GM18870 (cell line): ENCODE measurements around the gene ARHGAP23.
"Not testable (repeated sequence)": the region's sequence is repeated elsewhere in the genome, so short reads cannot be mapped to it uniquely, and the experiment has no call there.

Source experiments
- ATAC-seq: cut with Tn5 transposase; IDR thresholded peaks from one replicate; pipeline ENCODE4 v1.9.1; 2021; ENCODE audit warnings: moderate library complexity; ENCODE audit not compliant: unreplicated experiment

ARHGAP23 gene

DNA sequence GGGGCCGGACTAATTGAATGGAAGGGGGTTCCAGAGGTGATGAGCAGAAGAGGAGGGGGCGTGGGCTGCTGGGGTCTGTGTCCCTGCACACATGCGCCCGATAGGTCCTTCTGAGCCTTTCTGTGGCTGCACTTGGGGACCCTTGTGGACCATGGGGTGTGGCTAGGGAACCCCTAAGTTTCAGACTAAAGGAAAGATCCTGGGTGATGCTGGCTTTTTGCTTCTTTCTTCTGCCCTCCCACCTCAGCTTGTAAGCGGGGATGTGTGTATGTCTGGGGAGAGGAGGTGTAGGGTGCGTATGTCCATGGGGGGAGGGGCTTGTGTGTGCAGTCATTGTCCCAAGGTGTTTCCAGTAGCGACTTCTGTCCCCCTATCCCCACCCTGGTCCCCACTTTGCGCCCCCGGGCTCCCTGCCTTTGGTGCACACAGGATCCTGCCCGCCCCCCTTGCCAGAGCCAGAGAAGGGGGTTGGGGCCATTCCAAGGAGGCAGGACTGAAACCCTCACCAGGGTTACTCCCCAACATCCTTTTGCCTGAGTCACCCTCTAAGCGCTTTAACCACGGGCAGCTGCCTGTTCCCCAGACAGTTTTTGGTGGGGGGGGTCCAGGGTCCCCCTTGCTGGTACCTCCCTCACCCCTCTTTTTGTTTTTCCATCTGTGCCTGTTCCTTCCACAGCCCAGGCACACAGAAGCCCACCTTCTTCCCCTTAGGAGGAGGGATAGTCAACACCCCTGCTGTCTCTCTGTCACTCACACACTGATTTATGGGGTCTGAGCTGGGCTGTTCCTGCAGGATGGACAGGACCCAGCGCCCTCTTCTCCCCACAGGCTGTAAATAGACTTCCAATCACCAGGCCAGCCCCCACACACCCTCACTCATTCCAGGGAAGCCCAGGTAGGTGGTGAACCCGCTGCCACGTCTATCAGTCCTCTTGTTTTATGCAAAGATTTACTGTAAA is 83.2 kb downstream of the ARHGAP23 start:
- ATAC-seq = no peak

DNA sequence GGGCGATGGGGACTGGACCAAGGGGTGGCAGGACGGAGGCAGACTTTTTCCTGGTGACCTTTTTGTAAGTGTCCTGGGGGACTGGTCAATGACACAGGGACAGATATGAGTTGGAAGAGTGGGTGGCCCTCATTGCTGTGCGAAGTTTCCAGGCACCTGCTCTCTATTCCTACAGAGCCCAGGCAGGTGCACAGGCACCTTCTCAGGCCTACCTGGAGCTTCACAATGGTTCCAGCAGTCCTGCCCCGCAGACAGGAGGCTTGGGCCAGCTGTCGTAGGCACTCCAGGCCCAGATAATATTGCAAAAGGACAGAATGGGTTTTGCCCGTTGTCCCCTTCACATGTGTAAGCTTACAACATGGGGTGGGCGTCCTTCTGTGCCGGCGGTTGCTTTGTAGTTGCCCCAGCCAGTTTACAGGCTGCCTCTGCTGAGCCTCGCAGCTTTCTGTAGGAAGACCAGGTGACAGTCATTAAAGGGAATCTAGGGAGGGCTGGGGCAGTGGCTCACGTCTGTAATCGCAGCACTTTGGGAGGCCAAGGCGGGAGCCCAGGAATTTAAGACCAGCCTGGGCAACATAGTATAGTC is 84.3 kb downstream of the ARHGAP23 start:
- ATAC-seq = no peak

DNA sequence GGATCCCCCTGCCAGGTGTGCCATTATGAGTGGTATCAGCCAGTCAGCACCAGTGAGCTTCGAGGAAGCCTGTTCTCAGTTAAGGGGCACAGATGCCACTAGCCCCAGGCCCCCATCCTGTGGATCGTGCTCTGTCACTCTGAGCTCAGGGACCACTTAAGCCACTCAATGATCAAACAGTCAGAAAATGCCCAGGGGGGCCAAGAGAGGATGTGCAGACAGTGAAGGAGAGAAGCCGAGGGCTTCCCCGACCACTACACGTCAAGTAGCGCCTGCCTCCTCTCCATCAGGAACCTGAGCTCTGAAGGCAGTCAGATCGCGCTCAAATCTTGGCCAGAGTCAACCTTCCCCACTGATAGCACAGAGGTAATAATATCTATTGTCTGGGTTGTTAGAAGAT is 98.3 kb downstream of the ARHGAP23 start:
- ATAC-seq = not testable (repeated sequence)

DNA sequence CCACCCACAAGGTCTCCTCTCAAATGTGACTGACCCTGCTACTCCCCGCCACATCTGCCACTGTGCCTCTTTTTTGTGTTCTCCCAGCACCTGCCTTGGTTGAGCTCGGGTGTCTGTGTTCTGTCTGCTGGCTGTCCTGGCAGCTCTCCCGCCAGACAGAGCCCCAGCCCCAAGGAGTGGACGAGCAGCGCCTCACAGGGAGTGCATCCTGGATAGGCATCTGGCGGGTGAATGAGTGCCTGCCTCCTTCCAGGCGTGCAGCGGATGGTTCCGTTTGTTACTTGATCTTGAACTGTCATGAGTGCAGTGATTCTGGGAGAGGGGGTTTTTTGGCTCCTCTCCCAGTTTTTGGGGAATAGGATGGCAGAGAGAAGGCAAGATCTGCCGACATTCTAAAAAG is 99.9 kb downstream of the ARHGAP23 start:
- ATAC-seq = not testable (repeated sequence)

DNA sequence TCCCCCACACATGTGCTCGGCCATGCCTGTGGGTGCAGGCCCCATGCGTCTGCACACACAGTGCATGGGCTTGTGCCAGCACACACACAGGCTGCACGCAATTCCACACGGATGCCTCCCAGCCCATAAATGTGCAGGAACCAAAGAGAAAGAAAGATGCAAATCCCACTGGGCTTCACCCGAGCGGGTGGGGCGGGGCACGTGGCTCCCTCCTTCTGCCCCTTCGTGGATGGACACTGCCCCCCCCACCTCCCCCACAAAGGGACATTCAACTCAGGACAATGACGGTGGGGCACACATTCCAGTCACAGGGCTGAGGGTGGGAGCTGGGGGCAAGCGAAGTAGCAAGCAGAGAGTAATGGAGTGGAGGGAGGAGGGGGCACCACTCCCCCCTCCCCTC is 102.6 kb downstream of the ARHGAP23 start:
- ATAC-seq = not testable (repeated sequence)

DNA sequence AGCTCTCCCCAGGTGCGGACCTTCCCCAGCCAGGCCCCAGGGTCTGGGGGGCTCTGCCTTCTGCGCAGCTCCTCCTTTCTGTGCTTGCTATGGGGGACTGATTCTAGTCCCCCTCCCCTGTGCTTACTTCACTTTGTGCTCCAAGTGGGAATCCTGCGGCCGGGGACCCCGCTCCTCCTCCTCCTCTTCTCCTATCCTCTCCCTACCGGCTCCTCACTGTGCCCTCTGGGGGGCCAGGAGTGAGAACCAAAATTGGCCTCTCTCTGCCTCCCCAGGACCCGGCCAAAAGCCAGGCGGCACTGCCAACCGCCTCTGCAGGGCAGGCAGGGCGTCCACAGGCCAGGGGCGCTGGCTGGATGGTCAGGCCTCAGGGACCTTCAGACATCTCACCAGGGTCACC is 103.5 kb downstream of the ARHGAP23 start:
- not testable (repeated sequence) for ATAC-seq

DNA sequence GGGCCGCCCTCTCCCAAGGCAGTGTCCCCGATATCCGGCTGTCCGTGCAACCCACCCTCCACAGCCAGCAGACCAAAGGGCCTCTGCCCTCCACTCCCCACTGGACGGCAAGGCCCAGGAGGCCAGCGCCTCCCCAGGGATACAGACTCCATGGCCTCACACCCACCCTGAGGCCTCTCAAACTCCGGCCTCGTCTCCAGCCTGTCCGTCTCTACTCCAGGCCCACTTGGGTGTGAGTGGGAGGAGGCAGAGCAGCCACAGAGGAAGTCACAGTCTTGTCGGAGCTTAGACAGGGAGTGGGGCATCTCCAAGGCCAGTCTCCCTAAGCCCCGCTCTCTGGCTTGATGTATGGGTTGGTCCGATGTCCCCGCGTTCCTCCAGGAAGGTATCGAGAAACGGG is 104.2 kb downstream of the ARHGAP23 start:
- ATAC-seq = no peak

DNA sequence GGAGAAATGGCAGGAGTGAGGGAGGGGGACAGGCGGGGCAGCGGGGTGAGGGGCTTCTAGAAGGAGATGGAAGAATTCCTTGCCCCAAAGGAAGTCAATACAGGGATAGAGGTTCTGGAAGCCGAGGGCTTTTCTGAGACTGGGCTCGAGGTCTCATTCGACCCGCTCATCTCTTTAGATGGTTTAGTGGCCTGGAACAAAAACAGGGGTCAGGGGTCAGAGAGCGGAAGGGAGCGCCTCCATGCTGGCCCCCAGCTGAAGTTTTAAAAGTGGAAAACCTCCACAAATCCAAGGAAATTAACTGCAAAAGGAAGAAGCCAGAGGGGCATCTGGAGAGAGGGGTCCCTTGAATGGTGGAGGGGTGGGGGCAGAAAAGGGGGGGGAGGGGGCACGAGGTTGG is 105.0 kb downstream of the ARHGAP23 start:
- no peak for ATAC-seq

DNA sequence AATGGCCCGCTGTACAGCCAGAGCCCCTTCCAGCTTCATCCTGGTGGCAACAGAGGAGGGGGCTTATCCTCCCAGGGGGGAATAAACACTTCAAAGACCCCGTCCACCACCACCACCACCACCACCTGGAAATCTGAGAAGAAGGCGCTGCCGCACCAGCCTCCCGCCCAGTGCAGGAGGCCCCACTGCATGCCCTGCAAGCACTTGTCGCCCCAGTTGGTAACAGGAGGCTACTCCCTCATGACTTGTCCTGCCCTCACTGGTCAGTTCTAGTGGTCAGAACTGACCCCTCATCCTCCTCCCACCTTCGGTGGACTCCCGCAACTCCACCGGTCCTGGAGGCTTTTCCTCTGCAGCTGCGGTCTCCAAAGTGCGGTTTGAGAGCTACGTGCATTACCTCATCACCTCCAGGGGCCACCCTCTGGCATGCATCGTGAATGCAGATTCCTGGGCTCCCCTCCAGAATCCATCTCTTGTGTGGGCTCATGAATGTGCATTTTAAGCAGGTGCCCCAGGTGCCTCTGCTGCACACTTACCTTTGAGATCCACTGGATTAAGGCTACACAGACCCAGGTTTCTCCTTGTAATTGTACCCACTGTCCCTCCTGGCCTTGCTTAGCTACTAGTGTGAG is 105.7 kb downstream of the ARHGAP23 start:
- ATAC-seq = no peak

DNA sequence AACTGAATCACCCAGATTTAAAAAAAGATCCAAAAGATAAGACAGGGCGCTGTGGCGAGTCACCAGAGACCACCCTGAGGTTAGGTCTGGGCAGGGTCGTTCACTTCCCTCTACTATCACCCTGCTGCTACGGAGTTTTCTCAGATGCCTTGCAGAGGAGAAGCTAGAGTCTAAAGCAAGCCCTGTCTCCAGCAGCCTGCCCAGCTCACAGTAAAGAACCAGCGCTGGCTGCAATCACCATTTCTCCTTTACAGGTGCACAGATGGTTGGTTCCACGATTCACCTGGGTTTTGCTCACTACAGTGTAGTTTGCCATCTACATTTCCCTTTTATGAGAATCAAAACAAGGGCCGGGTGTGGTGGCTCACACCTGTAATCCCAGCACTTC is 106.2 kb downstream of the ARHGAP23 start:
- ATAC-seq = no peak

DNA sequence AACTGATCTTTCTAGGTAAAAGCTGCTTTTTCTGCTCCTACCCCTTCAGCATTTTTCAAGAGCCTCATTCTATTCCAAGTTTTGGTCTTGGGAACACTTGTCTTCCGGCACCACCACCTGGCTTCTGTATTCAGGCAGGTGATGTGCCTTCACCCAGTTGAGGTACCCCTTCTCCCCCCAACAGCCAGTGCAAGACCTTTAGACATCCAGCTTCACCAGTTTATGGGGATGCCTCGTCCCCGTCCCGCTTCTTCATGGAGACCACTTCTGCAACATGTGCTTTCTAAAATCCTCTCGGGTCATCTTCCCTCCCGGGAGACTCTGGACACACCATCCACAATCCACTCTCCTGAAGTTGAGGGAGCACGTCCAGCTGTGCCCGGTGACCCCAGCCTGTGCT is 107.6 kb downstream of the ARHGAP23 start:
- ATAC-seq = no peak

DNA sequence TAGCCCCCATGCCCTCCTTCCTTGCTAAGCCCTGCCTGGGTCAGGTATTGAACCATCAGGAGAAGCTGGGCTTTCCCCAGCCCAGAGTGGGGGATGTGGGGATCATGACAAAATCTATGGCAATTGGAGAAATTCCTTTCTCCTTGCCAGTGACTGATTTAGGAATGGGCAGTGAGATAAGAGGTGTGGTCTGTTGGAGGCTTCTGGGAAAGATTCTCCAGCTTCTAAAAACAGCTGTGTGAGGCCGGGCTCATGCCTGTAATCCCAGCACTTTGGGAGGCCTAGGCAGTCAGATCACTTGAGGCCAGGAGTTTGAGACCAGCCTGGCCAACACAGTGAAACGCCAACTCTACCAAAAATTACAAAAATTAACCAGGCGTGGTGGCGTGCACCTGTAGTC is 108.4 kb downstream of the ARHGAP23 start:
- no peak for ATAC-seq

DNA sequence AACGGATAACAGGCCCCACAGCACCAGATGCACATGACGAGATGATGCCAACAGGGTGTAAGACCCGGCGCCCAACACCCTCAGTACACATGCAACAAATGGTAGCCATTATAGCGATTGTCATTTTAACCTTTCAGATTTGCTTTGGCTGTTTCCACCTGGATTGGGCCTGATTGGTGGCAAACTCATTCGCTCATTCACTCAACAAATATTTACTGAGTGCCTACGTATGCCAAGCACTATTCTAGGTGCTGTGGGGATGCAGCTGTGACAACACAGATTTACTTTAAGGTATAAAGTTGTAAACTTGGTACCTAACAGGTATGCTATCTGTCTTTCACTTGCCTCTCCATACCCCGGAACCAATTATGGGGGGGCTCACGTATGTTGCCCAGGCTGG is 110.6 kb downstream of the ARHGAP23 start:
- no peak for ATAC-seq

DNA sequence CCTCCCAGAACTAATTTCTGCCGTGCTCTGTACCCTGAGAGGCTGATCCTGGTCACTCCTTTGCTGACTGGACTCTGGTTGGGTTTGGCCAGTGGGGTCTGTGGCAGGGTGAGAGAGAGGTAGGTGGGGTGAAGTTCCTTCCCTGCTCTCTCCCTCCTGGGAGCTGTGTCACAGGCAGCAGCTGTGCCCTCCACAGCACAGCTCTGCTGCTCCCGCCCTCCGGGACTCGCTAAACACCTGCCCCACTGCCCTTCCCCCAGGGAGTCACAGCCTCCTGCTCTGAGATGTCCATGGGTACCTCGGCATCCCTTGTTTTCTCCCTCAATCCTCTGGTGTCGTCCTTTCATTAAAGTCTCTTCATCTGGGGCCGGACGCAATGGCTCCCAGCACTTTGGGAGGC is 111.1 kb downstream of the ARHGAP23 start:
- ATAC-seq = no peak

DNA sequence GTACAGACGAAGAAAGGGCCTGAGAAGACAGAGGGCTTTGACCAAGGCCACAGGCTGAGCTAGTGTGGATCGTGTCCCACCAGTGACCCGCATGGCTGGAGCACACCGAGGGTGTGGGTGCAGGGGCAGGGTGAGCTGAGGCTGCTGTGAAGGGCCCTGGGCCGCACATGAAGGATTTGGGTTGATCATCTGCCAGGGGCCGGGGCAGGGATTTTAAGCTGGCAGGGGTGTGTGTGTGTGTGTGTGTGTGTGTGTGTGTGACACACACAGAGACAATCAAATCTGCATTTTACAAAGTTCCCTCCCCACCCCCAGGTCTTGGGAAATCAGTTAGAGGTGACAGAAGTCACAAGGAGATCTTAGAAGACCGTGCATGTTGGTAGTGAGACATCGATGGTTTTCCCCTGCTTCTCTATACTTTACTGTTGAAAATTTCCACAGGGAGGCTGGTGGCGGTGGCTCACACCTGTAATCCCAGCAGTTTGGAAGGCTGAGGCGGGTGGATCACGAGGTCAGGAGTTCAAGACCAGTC is 112.3 kb downstream of the ARHGAP23 start:
- ATAC-seq = no peak

DNA sequence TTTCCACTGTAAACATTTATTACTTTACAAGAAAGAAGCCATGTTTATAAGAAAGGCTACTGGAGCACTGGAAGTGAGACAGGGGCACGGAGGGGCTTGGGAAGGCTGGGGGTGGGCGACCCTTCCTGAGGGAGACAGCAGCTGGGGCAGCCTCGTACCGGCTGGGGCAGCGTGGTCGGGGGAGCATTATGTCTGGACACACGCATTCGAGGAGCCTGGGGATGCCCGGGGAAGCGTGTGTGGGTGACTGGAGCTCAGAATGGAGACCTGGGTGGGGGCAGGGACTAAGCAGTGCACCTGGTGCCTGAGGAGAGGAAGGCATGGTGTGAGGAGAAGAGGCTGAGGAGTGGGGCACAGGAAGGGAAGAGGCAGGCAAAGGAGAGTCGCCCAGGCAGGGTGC is 113.0 kb downstream of the ARHGAP23 start:
- ATAC-seq = no peak

DNA sequence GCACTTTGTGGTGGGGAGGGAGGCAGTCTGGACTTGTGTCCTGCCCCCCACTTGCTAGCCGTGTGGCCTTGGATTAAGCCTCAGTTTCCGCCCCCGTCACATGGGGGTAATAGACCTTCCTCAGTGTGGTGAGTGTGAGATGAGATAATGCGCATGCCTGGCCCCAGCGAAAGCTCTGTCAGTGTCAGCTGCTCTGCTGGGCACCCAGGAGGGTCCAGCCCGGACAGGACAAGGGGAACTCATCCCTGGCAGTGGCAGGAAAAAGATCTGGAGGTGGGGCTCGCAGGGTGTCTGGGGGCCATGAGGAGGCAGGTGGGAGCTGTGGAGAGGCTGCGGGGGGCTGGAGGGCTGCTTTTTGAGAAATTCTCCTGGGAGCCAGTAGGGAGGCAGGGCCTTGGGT is 114.0 kb downstream of the ARHGAP23 start:
- no peak for ATAC-seq

DNA sequence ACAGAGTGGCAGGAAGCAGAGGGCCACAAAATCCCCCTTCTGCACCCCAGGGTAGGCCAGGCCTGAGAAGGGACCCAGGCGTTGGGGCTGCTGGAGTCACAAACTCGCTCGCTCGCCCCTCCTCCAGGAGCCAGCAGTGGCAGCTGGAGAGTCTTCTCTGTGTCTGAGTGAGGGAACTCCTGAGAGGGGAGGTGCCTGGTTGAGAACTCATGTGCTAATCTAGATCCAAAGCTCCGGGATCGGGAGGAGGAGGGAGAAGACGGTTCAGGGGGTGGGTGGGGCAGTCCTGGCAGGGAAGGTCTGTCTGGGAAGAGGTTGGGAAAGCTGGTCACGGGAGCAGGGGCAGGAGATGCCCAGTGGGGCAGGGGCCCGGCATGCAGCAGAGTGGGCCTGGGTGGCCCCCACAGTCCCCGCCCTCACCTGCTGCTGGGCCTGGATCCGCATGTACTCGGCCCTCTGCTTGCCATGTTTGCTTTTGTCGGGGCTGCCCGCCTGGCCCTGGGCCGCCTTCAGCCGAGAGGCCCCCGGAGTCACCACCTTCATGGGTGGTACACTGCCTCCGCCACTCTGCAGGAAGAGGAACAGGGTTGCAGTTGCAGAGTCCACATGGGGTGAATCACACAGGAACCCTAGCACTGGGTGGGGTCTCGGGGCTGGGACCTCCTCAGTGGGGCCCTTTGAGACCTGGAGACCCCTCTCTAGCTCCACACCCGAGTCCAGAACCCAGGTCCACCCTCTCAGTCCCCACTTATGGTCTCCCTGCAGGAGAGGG is 115.3 kb downstream of the ARHGAP23 start:
- no peak for ATAC-seq

DNA sequence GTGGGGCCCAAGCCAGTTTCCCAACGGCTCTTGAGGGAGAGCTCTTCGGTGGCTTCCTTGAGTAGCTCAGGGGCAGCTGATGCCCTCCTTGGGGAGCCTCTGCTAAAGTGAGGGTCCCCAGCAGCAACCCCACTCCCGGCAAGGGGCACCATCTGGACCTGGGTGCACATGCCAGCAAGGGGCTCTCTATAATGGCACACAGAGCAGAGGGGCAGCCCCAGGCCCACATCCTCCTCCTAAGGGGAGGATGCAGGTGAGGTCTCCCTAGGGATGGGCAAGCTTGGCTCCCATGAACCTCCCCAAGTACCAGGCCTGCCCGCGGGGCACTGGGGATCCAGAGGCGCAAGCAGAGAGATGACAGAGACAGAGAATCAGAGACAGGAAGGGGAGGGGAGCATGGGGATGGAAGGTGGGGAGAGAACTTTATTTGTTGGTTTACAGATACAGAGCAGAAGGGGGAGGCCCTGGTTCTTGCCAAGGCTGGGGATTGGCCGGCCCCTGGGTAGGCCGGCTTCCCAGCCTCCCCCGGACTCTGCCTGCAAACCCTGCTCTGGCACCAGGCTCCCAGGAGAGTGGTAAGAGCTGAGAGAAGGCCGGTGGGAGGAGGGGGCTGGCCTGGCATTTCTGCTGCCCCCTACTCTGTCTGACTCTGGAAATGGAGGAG is 116.0 kb downstream of the ARHGAP23 start:
- no peak for ATAC-seq

DNA sequence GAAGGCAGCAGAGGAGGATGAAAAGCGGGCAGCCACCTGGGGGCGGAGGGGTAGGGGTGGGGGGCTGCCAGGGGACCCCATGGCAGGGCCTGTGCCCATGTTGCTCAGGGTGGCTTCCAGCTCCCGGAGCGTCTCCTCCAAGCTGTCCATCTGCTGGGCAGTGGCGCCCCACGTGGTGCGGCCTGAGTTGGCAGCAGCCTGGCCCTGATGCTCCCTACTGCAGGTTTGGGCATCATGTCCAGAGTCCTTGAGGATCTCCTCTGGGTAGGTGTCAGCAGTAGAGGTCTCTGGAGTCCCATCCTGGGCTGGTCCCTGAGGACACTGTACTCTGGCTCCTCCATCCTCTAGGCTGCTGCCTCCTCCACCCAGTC is 116.6 kb downstream of the ARHGAP23 start:
- no peak for ATAC-seq
